Stimulated activated CD8-positive, alpha-beta memory T cell treated with anti-CD3 and anti-CD28 coated beads, Interleukin-4, amount 100 ng/mL, for 48 hours (primary cell): ENCODE results near the gene CENPH.
"Not testable (repeated sequence)": the region's sequence is repeated elsewhere in the genome, so short reads cannot be mapped to it uniquely, and the experiment has no call there.

Experiments used
- DNase-seq: peaks from one replicate; pipeline ENCODE4 v3.0.0-alpha.2; 2020

Gene CENPH

DNA sequence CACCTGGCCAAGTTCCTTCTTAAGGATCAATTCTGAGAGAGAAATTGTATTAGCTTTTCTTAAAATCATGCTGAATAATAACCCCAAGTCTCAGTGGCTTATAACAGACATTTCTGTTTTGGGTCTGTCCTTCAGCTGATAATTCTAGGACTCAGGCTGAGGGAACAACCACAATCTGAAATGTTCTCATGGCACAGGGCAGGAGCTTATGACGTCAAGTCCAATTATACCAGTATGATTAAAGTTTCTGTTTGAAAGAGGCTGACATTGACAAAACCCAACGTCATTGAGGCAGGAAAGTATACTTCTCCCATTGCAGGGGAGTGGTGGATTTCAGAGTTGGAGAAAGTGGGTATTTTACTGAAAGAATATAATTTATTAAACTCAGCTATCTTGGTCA is 21.8 kb downstream of the CENPH start:
- DNase-seq = no peak

DNA sequence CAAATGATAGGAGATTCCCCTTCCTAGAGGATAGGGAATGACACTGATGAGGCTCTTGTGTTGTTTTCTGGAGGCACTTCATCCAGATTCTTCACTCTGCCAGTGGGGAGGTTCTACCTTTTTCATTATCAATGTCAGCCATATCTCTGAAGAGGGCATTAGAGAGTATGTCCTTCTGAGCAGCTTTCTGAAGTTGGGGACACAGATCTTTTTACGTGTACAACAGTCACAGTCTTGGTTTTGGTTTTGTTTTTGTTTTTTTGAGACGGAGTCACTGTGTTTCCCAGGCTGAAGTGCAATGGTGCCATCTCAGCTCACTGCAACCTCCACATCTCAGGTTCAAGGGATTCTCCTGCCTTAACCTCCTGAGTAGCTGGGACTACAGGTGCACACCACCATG is 22.6 kb downstream of the CENPH start:
- DNase-seq = no peak

- DNase-seq = no peak
These were observed 24.3 kb downstream of the CENPH start for GRCh38 chr5:69213513-69214215.

DNA sequence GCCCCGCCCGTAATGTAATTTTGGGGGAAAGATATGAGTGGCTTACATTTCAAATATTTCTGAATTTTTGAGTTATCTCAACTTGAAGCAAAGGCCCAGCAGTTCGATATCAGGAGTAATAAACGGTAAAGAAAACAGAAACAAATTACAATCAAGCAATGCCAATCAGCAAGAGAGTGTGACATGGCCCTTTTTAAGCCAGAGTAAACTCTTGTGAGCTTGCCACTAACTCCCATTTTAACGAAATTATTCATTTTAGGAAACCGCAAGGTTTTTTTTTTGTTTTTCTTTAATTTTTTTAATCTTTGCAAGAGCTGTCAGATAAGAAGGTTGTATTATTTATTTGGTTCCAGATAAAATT is 27.7 kb downstream of the CENPH start:
- no peak for DNase-seq

GRCh38 chr5:69217548-69218526 is 28.5 kb downstream of the CENPH start:
- peak; percentile 95 for DNase-seq

GRCh38 chr5:69219939-69220338 is 30.6 kb downstream of the CENPH start:
- DNase-seq = no peak

DNA sequence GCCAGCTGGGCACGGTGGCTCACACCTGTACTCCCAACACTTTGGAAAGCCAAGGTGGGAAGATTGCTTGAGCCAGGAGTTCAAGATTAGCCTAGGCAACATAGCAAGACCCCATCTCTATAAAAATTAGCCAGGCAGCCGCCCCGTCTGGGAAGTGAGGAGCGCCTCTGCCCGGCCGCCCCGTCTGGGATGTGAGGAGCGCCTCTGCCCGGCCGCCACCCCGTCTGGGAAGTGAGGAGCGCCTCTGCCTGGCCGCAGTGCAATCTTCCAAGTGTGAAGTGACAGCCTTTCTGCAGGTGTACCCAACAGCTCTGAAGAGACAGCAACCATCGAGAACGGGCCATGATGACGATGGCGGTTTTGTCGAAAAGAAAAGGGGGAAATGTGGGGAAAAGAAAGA is 31.0 kb downstream of the CENPH start:
- DNase-seq = not testable (repeated sequence)

GRCh38 chr5:69220833-69221232 is 31.4 kb downstream of the CENPH start:
- not testable (repeated sequence) for DNase-seq

- DNase-seq = no peak
These were observed 35.1 kb downstream of the CENPH start for GRCh38 chr5:69224520-69224919.

GRCh38 chr5:69225860-69226259 is 36.5 kb downstream of the CENPH start:
- DNase-seq = no peak

- no peak for DNase-seq
These were observed 40.8 kb downstream of the CENPH start for GRCh38 chr5:69230181-69230580.

- no peak for DNase-seq
These were observed 41.9 kb downstream of the CENPH start for GRCh38 chr5:69231281-69231680.

- no peak for DNase-seq
These were observed 42.5 kb downstream of the CENPH start for GRCh38 chr5:69231851-69232250.

- peak; percentile 94 for DNase-seq
These were observed 45.3 kb downstream of the CENPH start, which contains the start of gene CDK7 for GRCh38 chr5:69234457-69235268. Gene CDK7, plus strand, starts transcription at chr5:69234886. Its CDS starts 90 bp downstream, at chr5:69234976.

- DNase-seq = not testable (repeated sequence)
These were observed 47.4 kb downstream of the CENPH start for GRCh38 chr5:69236733-69237132.

GRCh38 chr5:69237877-69238276 is 48.5 kb downstream of the CENPH start:
- no peak for DNase-seq

DNA sequence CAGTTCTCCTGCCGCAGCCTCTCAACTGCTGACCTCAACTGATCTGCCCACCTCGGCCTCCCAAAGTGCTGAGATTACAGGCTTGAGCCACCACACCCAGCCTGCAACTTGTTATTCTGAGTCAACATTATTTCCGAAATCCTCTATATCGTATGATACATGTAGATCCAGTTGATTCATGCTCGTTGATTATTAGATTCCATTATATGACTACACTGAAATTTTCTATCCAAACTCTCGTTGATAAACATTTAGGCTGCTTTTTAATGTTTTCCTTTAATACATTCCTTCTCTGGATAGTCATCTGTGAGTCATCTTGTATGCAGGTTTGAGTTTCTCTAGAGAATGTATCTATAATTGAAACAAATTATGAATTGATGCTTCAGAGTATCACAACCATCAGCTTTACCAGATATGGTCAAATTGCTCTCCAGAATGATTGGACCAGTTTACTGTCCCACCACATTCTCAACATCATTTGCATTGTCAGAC is 49.4 kb downstream of the CENPH start:
- DNase-seq = no peak

DNA sequence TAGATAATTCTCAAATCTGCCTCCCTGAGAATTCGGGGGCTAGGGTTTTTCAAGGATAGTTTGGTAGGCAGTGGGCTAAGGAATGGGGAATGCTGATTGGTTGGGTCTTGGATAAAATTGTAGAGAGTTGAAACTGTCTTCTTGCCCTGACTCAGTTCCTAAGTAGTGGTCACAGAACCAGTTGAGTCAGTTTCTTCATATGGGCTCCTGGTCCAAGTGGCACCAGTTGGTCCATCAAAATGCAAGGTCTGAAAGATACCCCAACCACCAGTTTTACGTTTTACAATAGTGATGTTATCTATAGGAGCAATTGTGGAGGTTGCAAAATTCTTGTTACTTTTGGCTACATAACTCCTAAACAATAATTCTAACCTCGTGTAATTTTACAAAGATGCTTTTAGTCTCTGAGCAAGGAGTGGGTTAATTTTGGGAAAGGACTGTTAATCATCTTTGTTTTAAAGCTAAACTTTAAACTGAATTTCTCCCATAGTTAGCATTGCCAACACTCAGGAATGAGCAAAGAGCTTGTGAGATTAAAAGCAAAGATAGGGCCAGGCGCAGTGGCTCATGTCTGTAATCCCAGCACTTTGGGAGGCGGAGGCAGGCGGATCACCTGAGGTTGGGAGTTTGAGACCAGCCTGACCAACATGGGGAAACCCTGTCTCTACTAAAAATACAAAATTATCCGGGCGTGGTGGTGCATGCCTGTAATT is 53.0 kb downstream of the CENPH start:
- DNase-seq = no peak

DNA sequence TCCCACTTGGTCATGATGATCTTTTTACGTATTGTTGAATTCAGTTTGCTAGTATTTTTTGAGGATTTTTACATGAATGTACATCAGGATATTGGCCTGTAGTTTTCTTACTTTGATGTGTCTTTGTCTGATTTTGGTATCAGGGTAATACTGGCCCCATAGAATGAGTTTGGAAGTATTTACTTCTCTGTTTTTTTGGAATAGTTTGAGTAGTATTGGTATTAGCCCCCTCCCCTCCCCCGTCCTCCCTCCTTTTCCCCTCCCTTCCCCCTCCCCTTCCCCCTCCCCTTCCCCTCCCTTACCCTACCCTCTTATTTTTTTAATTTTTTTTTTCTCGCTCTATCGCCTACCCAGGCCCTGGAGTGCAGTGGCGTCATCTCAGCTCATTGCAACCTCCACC is 55.6 kb downstream of the CENPH start:
- no peak for DNase-seq

DNA sequence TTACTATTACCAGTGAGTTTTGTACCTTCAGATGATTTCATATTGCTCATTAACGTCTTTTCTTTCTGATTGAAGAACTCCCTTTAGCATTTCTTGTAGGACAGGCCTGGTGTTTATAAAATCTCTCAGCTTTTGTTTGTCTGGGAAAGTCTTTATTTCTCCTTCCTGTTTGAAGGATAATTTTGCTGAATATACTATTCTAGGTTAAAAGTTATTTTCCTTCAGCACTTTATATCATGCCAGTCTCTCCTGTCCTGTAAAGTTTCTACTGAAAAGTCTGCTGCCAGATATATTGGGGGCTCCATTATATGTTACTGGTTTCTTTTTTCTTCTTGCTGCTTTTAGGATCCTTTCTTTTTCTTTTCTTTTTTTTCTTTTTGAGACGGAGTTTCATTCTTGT is 58.6 kb downstream of the CENPH start:
- DNase-seq = no peak

DNA sequence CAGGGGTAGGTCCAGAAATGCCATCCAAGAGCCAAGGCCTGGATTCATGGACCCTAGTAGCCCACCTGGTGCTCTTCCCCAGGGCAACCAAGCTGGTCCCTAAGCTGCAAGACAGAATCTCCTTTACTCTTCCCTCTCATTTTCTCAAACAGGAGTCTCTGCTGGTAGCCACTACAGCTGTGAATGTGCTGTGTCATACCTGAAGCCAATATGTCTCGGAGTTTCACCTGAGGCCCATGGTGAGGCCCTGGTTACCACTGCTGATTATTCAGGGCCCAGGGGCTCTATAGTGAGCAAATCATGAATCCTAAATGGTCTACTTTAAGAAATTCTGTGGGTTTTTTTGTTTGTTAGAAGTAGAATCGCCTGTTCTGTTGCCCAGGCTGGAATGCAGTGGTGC is 61.2 kb downstream of the CENPH start:
- DNase-seq = no peak

- DNase-seq = no peak
These were observed 63.1 kb downstream of the CENPH start for GRCh38 chr5:69252437-69252836.
